KMS-11 (cell line): ENCODE results near the gene ALG14.

Experiments used
- H2AFZ ChIP-seq: fragments of 200-600 bp; sonication (generic); 2 replicates; pipeline ENCODE4 v1.6.1; 2016; ENCODE audit warnings: antibody characterized with exemption, mixed run types, low read depth
- H3K27ac ChIP-seq: fragments of 200-600 bp; sonication (generic); 2 replicates; pipeline ENCODE4 v1.6.1; 2016; ENCODE audit warnings: mild to moderate bottlenecking, mixed run types
- H3K27me3 ChIP-seq: fragments of 200-600 bp; sonication (generic); 2 replicates; pipeline ENCODE4 v1.6.1; 2017; ENCODE audit warnings: mild to moderate bottlenecking, low read depth, mixed run types, moderate library complexity; ENCODE audit not compliant: insufficient read depth
- H3K36me3 ChIP-seq: fragments of 200-600 bp; sonication (generic); 2 replicates; pipeline ENCODE4 v1.6.1; 2017; ENCODE audit warnings: mild to moderate bottlenecking, mixed run types; ENCODE audit not compliant: insufficient read depth
- H3K4me1 ChIP-seq: fragments of 200-600 bp; sonication (generic); 2 replicates; pipeline ENCODE4 v1.6.1; 2016; ENCODE audit warnings: mild to moderate bottlenecking, low read depth, mixed run types; ENCODE audit not compliant: poor library complexity, severe bottlenecking
- H3K4me2 ChIP-seq: fragments of 200-600 bp; sonication (generic); 2 replicates; pipeline ENCODE4 v1.7.0; 2016; ENCODE audit warnings: mild to moderate bottlenecking, mixed run types
- H3K4me3 ChIP-seq: fragments of 200-600 bp; sonication (generic); IDR thresholded peaks from 2 replicates; pipeline ENCODE4 v1.6.1; 2017; ENCODE audit warnings: low read depth, low read length, mixed read lengths; ENCODE audit not compliant: insufficient read depth
- H3K79me2 ChIP-seq: fragments of 200-600 bp; sonication (generic); 2 replicates; pipeline ENCODE4 v1.6.1; 2016; ENCODE audit warnings: low read depth, mixed run types; ENCODE audit not compliant: insufficient read depth
- H3K9ac ChIP-seq: fragments of 200-600 bp; sonication (generic); 2 replicates; pipeline ENCODE4 v1.6.1; 2016; ENCODE audit warnings: mild to moderate bottlenecking, mixed run types
- H4K20me1 ChIP-seq: fragments of 200-600 bp; sonication (generic); 2 replicates; pipeline ENCODE4 v1.6.1; 2016; ENCODE audit warnings: mild to moderate bottlenecking, mixed run types; ENCODE audit not compliant: insufficient read depth
- TF ChIP-seq, protein P1 (sequence below): fragments of 200-600 bp; sonication (generic); conservative IDR thresholded peaks from 2 replicates; pipeline ENCODE4 v1.6.1; 2017; ENCODE audit warnings: low read depth, mild to moderate bottlenecking, antibody characterized with exemption, low read length, moderate library complexity, mixed read lengths

The ALG14 gene

GRCh38 chr1:95113684-95114083 lies 40.9 kb upstream of the ALG14 start:
- no peak overlapping the region for H3K27ac ChIP-seq
- no peaks in the 10 kb centered on the region for H4K20me1 ChIP-seq
- no peaks in the 10 kb centered on the region for H3K36me3 ChIP-seq
- no peak overlapping the region for H3K4me2 ChIP-seq
- H2AFZ ChIP-seq: no peak overlapping the region
- no peak overlapping the region for H3K4me3 ChIP-seq
- H3K27me3 ChIP-seq: no peaks in the 10 kb centered on the region
- TF ChIP-seq, protein P1, sequence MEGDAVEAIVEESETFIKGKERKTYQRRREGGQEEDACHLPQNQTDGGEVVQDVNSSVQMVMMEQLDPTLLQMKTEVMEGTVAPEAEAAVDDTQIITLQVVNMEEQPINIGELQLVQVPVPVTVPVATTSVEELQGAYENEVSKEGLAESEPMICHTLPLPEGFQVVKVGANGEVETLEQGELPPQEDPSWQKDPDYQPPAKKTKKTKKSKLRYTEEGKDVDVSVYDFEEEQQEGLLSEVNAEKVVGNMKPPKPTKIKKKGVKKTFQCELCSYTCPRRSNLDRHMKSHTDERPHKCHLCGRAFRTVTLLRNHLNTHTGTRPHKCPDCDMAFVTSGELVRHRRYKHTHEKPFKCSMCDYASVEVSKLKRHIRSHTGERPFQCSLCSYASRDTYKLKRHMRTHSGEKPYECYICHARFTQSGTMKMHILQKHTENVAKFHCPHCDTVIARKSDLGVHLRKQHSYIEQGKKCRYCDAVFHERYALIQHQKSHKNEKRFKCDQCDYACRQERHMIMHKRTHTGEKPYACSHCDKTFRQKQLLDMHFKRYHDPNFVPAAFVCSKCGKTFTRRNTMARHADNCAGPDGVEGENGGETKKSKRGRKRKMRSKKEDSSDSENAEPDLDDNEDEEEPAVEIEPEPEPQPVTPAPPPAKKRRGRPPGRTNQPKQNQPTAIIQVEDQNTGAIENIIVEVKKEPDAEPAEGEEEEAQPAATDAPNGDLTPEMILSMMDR: no peak
- no peaks in the 10 kb centered on the region for H3K4me1 ChIP-seq
- no peaks in the 10 kb centered on the region for H3K79me2 ChIP-seq
- no peak overlapping the region for H3K9ac ChIP-seq

DNA sequence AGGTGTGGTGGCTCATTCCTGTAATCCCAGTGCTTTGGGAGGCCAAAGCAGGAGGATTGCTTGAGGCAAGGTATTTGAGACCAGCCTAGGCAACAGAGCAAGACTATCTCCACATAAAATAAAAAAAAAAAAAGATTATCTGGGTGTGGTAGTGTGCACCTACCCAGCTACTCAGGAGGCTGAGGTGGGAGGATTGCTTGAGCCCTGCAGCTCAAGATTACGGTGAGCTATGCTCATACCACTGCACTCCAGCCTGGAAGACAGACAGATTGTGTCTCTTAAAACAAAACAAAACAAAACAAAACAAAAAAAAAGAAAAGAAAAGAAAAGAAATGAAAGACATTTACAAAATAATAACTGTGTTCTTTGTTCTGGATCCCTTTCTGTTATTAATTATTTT lies 38.3 kb upstream of the ALG14 start:
- Histone ChIP-seq H3K4me1 (no peaks in the 10 kb centered on the region), H3K27ac (no peak overlapping the region), H3K4me3 (no peak overlapping the region), H3K79me2 (no peaks in the 10 kb centered on the region), H3K4me2 (no peak overlapping the region), H2AFZ (no peak overlapping the region), H3K27me3 (no peaks in the 10 kb centered on the region), H3K9ac (no peak overlapping the region), H3K36me3 (no peaks in the 10 kb centered on the region), H4K20me1 (no peaks in the 10 kb centered on the region)
- TF ChIP-seq, protein P1: no peak

DNA sequence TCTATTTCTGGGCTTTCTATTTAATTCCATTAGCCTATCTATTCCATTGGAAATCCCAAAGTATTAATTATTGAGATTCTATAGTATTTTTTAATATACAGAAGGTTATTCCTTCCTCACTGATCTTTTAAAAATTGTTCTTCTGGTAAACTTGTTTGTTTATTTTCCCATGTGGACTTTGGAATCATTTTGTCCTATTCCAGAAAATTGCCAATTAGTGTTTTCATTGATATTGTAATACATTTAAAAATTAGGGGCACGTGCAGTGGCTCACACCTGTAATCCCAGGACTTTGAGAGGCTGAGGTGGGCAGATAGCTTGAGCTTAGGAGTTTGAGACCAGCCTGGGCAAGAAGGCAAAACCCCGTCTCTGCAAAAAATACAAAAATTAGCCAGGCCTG lies 36.0 kb upstream of the ALG14 start:
- Histone ChIP-seq H3K4me1 (no peaks in the 10 kb centered on the region), H3K4me2 (no peak overlapping the region), H3K4me3 (no peak overlapping the region), H2AFZ (no peak overlapping the region), H3K27ac (no peak overlapping the region), H3K9ac (no peak overlapping the region), H3K79me2 (no peaks in the 10 kb centered on the region), H3K36me3 (no peaks in the 10 kb centered on the region), H4K20me1 (no peaks in the 10 kb centered on the region), H3K27me3 (no peaks in the 10 kb centered on the region)
- TF ChIP-seq, protein P1: no peak

DNA sequence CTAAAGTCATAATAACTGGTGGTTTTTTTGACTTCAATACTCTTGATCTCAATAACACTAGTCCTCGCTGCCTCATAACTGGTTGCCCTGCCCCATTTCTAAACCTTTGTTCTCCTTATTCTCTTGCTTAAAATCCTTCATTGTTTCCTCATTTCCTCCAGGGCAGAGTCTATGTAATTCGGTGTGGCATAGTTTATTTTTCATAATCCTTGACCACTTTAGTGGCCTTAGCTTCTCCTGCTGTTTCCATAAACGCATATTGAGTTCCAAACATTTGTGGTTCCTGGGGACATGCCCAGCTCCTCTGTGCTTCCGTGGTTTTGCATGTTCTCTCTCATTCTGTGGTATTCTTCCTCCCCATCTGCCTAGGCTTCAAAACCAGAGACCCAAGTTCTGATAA lies 25.4 kb upstream of the ALG14 start:
- H3K4me3 ChIP-seq: no peak overlapping the region
- no peaks in the 10 kb centered on the region for H3K27me3 ChIP-seq
- TF ChIP-seq, protein P1: no peak
- H3K36me3 ChIP-seq: no peaks in the 10 kb centered on the region
- no peak overlapping the region for H2AFZ ChIP-seq
- no peaks in the 10 kb centered on the region for H4K20me1 ChIP-seq
- no peaks in the 10 kb centered on the region for H3K79me2 ChIP-seq
- H3K4me1 ChIP-seq: no peaks in the 10 kb centered on the region
- H3K9ac ChIP-seq: no peak overlapping the region
- no peak overlapping the region for H3K27ac ChIP-seq
- no peak overlapping the region for H3K4me2 ChIP-seq

- TF ChIP-seq, protein P1: no peak
- no peaks in the 10 kb centered on the region for H3K79me2 ChIP-seq
- no peak overlapping the region for H2AFZ ChIP-seq
- H3K4me1 ChIP-seq: no peaks in the 10 kb centered on the region
- H3K4me2 ChIP-seq: no peak overlapping the region
- no peak overlapping the region for H3K4me3 ChIP-seq
- no peaks in the 10 kb centered on the region for H3K27me3 ChIP-seq
- no peak overlapping the region for H3K9ac ChIP-seq
- H3K27ac ChIP-seq: no peak overlapping the region
- H4K20me1 ChIP-seq: no peaks in the 10 kb centered on the region
- H3K36me3 ChIP-seq: no peaks in the 10 kb centered on the region
Observed at GRCh38 chr1:95097426-95097825, 24.7 kb upstream of the ALG14 start.
